Ovary (tissue), 9 donors: ENCODE data around the gene DPF3. TPM values are rescaled to one million over a fixed set of nuclear protein-coding genes. Genes with fewer than 3 reads are reported as not detected.

ENCODE experiments used
- DNase-seq, 5 donors: peaks; one replicate each; pipeline ENCODE4 v3.0.0-alpha.2; 2019 to 2020
- H3K27ac ChIP-seq, 2 donors: fragments of 200-600 bp; one replicate each; pipeline versions ENCODE4 v1.5.1 to v1.8.0; 2019 to 2022
- H3K27me3 ChIP-seq: fragments of 200-600 bp; one replicate; pipeline ENCODE4 v1.8.0; 2022
- H3K36me3 ChIP-seq: fragments of 200-600 bp; sonication (generic); one replicate; pipeline ENCODE4 v1.5.1; 2019
- H3K4me1 ChIP-seq: one replicate; pipeline ENCODE4 v1.8.1; 2013; ENCODE audit warnings: mild to moderate bottlenecking, moderate library complexity; ENCODE audit not compliant: insufficient read depth
- H3K4me3 ChIP-seq: fragments of 200-600 bp; sonication (generic); one replicate; pipeline ENCODE4 v1.5.1; 2017
- H3K9me3 ChIP-seq, 2 donors: fragments of 200-600 bp in 1 of 2; sonication (generic) in 1 of 2; one replicate each; pipeline versions ENCODE4 v1.5.1 to v1.8.1; 2013 to 2019; ENCODE audit warnings: mild to moderate bottlenecking in 1 of 2, moderate library complexity in 1 of 2
- EP300 ChIP-seq: sonication (generic); formaldehyde crosslinking; IDR thresholded peaks from one replicate; pipeline ENCODE4 v1.6.1; 2017; ENCODE audit warnings: antibody characterized with exemption
- POLR2A ChIP-seq: fragments of 450-650 bp; IDR thresholded peaks from one replicate; pipeline ENCODE4 v1.6.1; 2017; ENCODE audit warnings: antibody characterized with exemption, mild to moderate bottlenecking, moderate library complexity
- WGBS, 3 donors: extraction: QIAGEN DNeasy Blood & Tissue Kit in 1 of 3; methylation state at CpG; one replicate each; pipeline versions ENCODE4 v1.1.5 to v1.1.7; 2013 to 2017; 5-methylcytosine and 5-hydroxymethylcytosine counted together
- intact Hi-C, 4 donors: fragments of 100-400 bp; cut with DNase I; formaldehyde crosslinking; loops; one replicate each; pipeline versions ENCODE4 v1.11.0 to v1.15.1; 2022 to 2023
- polyA plus RNA-seq, 2 donors: library from polyadenylated mRNA; stranded (reverse); fragments of 200-250 nt in 1 of 2; fragments of 350-450 nt in 1 of 2; fragmentation: Illumina TruSeq in 1 of 2; extraction: RNeasy Lipid Tissue Mini Kit (QIAGEN cat#74804) in 1 of 2; gene quantifications; one replicate each; pipeline ENCODE4 v1.2.3, GENCODE V29; 2013 to 2014
- total RNA-seq, 7 donors: library from RNA; depleted of rRNA in 2 of 7; stranded (reverse); fragments of >200 nt in 2 of 7; fragmentation: NEBNext Ultra II Directional in 3 of 7; extraction: Animal tissue kit (Norgen Biotek cat#: 25700) in 3 of 7; gene quantifications; one replicate each; pipeline versions ENCODE4 v1.1.0 to v1.2.4, GENCODE V29; 2016 to 2023
- TF ChIP-seq, protein P1 (sequence below), 3 donors: fragments of 450-650 bp in 2 of 3; fragments of 200-600 bp in 1 of 3; IDR thresholded peaks; one replicate each; pipeline versions ENCODE4 v1.5.1 to v1.8.0; 2016 to 2022; ENCODE audit warnings: antibody characterized with exemption in 3 of 3, mild to moderate bottlenecking in 1 of 3
- donor health status: DM: no; HTN: no; CAD: no; lungs with moderate emphysema.
- donor health status: DM: no; HTN: no; CAD: no.
- donor health status: Bipolar disorder and iron deficiency.
- donor health status: DM: yes; HTN: yes; CAD: no.
- donor health status: DM: no; HTN: no; CAD: no.
- donor health status: DM: yes; HTN: yes; CAD: no.

Gene DPF3
- total and polyA plus RNA-seq, 9 donors: 6.3 to 34.4 (median 21.9) TPM

DNA sequence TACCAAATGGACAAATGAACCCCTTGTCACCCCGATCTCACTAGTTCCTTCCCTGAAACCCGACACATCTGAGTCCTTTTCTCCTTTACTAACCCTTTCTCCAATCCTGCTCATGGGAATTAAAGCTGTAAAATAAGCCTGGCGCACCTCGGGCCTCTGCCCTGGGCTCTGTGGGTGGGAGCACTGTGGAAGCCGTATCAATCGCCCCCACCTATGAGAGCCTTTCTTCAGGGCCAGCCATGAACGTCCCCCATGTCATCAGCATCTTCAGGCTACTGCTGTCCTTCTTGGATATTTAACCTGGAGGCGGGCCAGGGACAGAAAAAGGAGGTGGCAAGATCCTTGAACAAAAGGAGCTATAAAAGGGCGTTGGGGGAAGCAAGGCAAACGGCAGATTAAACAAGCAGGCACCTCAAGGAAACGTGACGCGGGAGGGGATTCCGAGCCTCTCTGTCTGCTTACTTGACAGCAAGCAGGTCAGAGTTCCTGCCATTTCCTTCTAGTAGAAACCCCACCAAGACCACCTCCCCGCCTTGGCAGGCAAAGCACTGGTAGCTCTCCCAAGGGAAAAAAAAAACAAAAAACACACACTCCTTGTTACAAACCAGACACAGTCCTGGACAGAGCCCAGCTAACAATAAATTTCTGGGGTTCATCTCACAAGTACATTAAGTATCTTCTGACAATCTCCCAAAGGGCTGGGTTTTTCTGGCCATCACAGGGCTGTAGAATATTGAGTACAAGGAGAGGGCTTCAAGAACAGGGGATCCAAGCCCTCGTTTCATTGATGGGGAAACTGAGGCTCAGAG is 62.9 kb downstream of the DPF3 start:
- DNase-seq: peak; percentile 70 to 78 (median 75)
- Histone ChIP-seq H3K27me3 (no peaks in the 10 kb centered on the region), H3K36me3 (no peaks in the 10 kb centered on the region), H3K4me1 (peaks cover 18% of the 10 kb centered on the region), H3K4me3 (no peak overlapping the region), H3K27ac (peak overlapping the region in 1 of 2 donors; percentile 80), H3K9me3 (no peaks in the 10 kb centered on the region)
- intact Hi-C loops: no loop called here
- TF ChIP-seq, protein P1, sequence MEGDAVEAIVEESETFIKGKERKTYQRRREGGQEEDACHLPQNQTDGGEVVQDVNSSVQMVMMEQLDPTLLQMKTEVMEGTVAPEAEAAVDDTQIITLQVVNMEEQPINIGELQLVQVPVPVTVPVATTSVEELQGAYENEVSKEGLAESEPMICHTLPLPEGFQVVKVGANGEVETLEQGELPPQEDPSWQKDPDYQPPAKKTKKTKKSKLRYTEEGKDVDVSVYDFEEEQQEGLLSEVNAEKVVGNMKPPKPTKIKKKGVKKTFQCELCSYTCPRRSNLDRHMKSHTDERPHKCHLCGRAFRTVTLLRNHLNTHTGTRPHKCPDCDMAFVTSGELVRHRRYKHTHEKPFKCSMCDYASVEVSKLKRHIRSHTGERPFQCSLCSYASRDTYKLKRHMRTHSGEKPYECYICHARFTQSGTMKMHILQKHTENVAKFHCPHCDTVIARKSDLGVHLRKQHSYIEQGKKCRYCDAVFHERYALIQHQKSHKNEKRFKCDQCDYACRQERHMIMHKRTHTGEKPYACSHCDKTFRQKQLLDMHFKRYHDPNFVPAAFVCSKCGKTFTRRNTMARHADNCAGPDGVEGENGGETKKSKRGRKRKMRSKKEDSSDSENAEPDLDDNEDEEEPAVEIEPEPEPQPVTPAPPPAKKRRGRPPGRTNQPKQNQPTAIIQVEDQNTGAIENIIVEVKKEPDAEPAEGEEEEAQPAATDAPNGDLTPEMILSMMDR (IDR thresholded peaks at IDR 0.05): no peak
- 4 to 10% (median 7%) methylated on average over 16 of the region's 16 CpGs for WGBS, 3 donors

DNA sequence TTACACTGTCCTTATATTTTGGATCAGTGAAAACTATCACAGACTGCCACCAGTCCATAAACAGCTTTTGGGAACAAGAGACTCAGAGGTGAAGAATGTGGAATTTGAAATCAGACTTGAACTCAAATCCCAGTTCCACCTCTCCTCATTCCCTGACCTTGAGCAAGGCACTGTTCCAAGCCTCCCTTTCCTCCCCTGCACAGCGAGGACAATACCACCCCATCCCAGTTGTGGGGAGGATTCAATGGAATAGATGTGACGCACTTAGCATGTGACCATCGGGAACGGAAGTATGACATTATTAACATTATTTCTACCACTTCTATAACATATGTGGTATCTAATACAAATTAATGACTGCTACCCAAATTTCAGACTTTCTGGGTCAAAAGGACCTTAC is 63.5 kb downstream of the DPF3 start:
- Histone ChIP-seq H3K4me3 (no peak overlapping the region), H3K4me1 (peaks cover 18% of the 10 kb centered on the region), H3K9me3 (no peaks in the 10 kb centered on the region), H3K27ac (peak overlapping the region in 1 of 2 donors; percentile 80), H3K36me3 (no peaks in the 10 kb centered on the region), H3K27me3 (no peaks in the 10 kb centered on the region)
- peak; percentile 63 to 83 (median 73) for DNase-seq
- intact Hi-C loops: no loop called here
- WGBS, 3 donors: 7 to 15% (median 14%) methylated on average over 4 of the region's 4 CpGs
- TF ChIP-seq EP300 (no peak), POLR2A (no peak)
- TF ChIP-seq, protein P1 (IDR thresholded peaks at IDR 0.05): peak in 1 of 3 donors; percentile 4

DNA sequence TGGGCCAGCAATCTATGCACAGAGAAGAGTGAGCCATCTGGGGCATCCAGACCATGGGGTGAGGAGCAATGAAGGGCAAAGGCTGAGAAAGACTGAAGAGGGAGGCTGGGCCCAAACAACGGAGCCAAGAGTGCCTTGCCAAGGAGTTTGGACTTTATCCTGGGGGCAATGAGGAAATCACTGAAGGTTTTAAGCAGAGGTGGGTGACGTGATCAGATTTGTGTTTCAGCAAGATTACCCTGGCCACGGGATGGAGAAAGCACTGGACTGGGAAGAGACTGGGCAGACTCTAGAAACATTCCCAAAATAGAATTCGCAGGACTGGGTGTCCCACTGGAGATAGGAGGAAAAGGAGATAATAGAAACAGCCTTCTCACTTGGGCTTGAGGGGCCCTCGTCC is 65.3 kb downstream of the DPF3 start:
- TF ChIP-seq, protein P1 (IDR thresholded peaks at IDR 0.05): no peak
- no peak for TF ChIP-seq POLR2A
- TF ChIP-seq EP300: no peak
- H3K4me1 ChIP-seq: peaks cover 18% of the 10 kb centered on the region
- H3K27me3 ChIP-seq: no peaks in the 10 kb centered on the region
- intact Hi-C loops: no loop called here
- no peaks in the 10 kb centered on the region for H3K36me3 ChIP-seq
- H3K27ac ChIP-seq: no peak overlapping the region
- DNase-seq: peak in 1 of 5 donors; percentile 47
- no peak overlapping the region for H3K4me3 ChIP-seq
- H3K9me3 ChIP-seq: no peaks in the 10 kb centered on the region
- 55 to 57% (median 57%) methylated on average over 5 of the region's 5 CpGs for WGBS, 3 donors

DNA sequence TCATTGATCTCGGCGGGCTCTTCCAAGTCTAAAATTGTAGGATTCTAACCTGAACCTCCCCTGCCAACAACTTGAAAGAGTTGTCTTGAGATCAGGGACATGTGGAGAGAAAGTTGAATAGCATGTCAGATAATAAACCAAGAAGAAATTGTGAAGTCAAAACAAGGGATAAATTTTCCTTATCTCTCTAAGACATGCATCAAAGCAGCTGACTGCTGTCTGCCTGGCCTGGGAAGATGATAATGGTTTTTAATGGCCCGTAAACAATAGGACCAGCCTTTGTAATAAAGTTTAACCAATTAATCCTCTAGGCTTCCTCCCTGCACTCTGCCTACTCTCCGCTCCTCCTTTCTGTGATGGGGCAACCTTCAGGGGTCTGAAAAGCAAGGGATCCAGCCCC is 67.9 kb downstream of the DPF3 start:
- no peak overlapping the region for H3K4me3 ChIP-seq
- no peaks in the 10 kb centered on the region for H3K27me3 ChIP-seq
- peaks cover 14% of the 10 kb centered on the region for H3K4me1 ChIP-seq
- intact Hi-C loops: no loop called here
- WGBS, 3 donors: 45 to 54% (median 52%) methylated on average over 4 of the region's 4 CpGs
- no peaks in the 10 kb centered on the region for H3K36me3 ChIP-seq
- no peak overlapping the region for H3K27ac ChIP-seq
- TF ChIP-seq, protein P1 (IDR thresholded peaks at IDR 0.05): no peak
- TF ChIP-seq POLR2A: no peak
- TF ChIP-seq EP300: no peak
- H3K9me3 ChIP-seq: no peaks in the 10 kb centered on the region
- DNase-seq: no peak
